GM12873 (cell line): ENCODE measurements around the gene SLIT3.

Experiments
- TF ChIP-seq, protein P1 (sequence below): IDR thresholded peaks from 2 replicates; pipeline ENCODE4 v1.5.1; 2012; ENCODE audit warnings: low read depth, mild to moderate bottlenecking, moderate library complexity, low read length, control low read depth; ENCODE audit not compliant: insufficient read depth; ENCODE audit errors: missing control alignments

SLIT3 gene

DNA sequence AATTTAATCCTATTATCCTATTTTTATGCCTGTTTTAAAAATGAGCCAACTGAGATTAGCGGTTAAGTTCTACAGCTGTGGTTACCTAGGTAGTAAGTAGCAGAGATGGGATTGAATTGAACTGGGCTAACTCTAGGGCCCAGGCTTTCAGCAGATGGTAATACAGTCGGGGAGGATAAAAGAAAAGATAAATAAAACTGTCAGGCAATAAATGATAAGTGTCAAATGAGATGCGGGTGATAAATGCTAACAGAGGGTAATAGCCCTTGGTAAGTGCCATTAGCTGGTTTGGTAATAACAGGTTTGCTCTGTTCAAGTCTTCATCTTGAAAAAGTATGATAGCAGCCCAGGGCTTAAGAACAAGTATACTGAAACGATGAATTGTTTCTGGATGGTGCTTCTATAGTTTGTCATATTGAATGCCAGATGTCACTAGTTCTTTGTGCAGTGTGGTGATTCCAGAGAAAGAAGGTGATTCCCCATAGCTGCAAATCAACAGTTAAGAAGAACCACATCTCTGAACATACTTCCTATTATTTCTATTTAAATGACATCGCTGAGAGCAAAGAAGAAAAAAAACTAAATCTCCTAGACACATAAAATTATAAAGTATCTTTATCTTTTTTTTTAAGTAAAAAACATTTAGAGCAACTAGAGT lies 360.9 kb downstream of the SLIT3 start:
- TF ChIP-seq, protein P1, sequence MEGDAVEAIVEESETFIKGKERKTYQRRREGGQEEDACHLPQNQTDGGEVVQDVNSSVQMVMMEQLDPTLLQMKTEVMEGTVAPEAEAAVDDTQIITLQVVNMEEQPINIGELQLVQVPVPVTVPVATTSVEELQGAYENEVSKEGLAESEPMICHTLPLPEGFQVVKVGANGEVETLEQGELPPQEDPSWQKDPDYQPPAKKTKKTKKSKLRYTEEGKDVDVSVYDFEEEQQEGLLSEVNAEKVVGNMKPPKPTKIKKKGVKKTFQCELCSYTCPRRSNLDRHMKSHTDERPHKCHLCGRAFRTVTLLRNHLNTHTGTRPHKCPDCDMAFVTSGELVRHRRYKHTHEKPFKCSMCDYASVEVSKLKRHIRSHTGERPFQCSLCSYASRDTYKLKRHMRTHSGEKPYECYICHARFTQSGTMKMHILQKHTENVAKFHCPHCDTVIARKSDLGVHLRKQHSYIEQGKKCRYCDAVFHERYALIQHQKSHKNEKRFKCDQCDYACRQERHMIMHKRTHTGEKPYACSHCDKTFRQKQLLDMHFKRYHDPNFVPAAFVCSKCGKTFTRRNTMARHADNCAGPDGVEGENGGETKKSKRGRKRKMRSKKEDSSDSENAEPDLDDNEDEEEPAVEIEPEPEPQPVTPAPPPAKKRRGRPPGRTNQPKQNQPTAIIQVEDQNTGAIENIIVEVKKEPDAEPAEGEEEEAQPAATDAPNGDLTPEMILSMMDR, result no peak

DNA sequence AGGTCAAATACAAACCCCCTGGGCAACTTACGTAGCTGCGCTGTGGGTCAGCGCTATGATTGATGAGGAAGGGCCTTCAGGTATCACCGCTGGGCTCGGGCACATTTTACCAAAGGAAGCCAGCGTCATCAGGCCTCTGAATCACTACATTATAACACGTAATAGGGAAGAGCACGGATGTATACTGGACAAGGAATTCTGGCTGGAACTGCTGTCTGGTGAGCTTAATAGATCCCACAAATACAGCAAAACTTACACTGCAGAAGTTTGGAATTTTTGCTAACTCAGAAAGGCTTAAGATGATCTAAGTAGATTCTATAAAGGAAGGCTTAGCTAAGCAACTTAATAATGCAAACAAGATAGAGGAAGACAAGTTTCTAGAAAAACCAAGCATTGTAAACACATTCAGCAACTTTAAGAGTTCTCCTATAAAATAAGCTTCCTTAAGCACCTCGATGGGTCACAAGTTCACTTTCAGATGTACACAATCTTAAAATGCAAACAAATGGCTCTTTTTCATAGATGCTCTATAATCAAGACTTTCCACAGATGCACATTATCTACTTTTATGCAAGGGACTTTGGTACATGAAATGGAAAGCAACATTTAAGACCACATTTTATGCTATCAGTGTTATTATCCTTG lies 361.7 kb downstream of the SLIT3 start:
- TF ChIP-seq, protein P1, result no peak

DNA sequence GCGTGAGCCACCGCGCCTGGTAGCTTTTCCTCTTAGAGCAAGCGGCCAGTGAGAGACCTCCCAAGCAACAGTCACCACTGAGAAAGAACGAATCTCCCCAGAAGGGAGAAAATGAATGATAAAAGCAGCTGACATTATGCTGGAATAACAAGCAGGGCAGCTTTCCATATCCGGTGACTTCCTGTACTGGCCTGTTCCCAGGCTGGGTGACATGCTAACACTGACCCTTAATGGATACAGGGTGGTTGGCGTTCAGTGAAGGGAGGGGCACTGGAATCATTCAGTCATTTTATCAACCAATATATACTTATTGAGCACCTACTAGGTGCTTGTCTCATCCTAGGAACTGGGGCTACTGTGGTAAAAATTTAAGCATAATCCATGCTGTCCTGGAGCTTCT lies 364.4 kb downstream of the SLIT3 start:
- TF ChIP-seq, protein P1, result no peak

DNA sequence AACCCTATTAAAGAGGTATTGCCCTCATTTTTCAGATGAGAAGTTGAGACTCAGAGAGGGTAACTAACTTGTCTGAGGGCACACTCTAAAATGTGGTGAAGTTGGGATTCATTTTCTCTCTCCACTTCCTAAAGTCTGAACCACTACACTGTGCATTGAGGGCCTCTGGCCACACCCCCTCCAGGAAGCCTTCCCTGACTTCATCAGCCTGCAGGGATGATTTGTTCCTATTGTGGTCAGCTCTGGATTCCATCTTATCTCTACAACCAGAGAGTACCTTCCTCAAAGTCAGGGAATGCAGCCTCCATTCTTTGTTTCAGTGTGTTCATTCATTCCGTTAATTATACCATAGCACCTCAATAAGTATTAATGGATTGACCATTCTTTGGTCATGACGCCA lies 365.8 kb downstream of the SLIT3 start:
- TF ChIP-seq, protein P1, result no peak

DNA sequence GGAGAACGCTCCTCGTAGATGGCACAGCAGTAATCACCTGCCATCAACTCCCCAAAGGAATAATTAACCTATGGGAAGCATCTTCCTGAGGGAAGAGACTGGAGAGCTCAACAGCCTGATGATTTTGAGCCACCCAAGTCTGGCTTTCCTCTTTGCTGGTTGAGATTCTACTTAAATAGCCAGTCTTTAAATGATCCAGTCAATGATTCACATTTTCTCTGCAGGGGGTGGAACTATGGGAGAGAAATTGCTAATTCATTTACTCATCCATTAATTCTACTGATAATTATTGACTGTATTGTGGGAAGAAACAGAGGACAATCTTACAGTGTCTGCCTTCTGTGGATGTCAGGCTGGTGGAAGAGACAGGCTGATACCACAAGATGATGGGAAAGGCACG lies 366.8 kb downstream of the SLIT3 start:
- TF ChIP-seq, protein P1, result no peak

DNA sequence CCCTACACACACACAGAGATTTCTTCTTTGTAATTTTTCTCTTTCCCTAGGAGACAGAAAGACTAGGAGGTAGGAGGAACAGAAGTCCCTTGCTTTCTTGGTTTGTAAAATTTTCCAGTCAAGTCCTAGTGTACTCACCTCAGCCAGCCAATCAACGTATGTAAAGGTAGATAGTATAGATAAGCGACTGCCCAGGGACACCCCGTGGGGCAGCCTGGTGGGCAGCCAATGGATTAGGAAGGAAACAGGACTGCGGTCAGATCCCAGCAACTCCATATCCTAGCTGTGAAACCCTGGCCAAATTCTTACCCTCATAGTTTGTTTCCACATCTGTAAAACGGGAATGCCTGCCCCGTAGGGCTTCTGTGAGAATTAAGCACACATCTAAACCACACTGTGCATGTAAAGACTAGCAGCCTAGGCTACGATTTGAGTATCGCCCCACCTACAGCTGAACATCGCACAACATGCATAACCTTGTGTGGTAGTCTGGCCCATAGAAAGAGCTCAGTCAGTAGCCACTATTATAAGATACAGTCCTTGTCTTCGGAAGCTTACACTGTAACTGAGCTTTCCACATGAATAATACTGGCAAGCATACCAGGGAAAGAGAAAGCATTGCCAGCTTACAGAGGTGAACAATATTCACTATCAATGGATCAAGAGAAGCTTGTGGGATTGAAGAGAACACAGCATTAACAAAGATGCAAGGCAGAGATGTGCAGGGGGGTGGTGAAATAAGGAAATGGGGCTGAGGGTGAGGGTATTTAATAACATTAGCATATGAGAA lies 368.3 kb downstream of the SLIT3 start:
- TF ChIP-seq, protein P1, result no peak
